ENCODE data around the gene TAX1BP1. TPM values are rescaled to one million over a fixed set of nuclear protein-coding genes. Genes with fewer than 3 reads are reported as not detected.

Gene TAX1BP1
- total and polyA plus RNA-seq, 2 donors (not counting 3 experiments of a cell fraction or from before 2014, with no cell fraction given): 77.7 to 93.2 TPM

DNA sequence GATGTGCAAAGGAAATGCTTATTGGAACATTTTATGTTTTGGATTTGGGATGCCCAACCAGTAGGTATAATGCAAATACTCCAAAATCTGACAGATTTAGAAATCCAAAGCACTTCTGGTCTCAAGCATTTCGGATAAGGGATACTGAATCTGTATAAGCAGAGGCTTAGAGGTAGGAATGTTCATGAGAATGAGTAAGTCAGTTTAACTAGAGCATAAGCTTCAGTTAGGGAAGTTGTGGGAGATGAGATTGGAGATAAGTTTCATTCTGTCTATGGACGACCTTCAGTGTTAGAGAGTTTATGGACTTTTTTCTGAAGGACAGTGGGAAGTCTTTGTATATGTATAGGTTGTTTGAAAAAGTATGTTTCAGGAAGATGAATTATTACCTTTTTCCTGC is 10.4 kb downstream of the TAX1BP1 start:
- BruUV-seq (replicated peaks): no TSS peak
- Histone ChIP-seq H3K27me3 (ENCODE audit: control insufficient read depth in 2 of 2, insufficient read depth in 2 of 2, low read length in 2 of 2) (no peaks in the 10 kb centered on the region), H2AFZ (ENCODE audit: low read depth, low read length) (no peak overlapping the region), H3K27ac (ENCODE audit: insufficient read depth, low read depth, low read length) (no peak overlapping the region), H3K9ac (replicated peaks; ENCODE audit: extremely low read depth, insufficient read depth, low read length) (no peak overlapping the region), H3K9me3 (replicated peaks; ENCODE audit: control insufficient read depth, insufficient read depth, low read length) (no peaks in the 10 kb centered on the region), H3K4me2 (ENCODE audit: insufficient read depth, low read length) (no peak overlapping the region), H3K4me1 (ENCODE audit: control insufficient read depth, extremely low read depth, insufficient read depth, low read length) (peaks cover 6% of the 10 kb centered on the region), H3K4me3 (replicated peaks in 1 of 3; ENCODE audit: insufficient read depth in 1 of 3, low read depth in 1 of 3, low read length in 3 of 3) (no peak overlapping the region), H4K20me1 (replicated peaks; ENCODE audit: control insufficient read depth, extremely low read depth, insufficient read depth, low read length) (peaks cover 3% of the 10 kb centered on the region), H3K36me3 (ENCODE audit: control insufficient read depth in 2 of 2, extremely low read depth in 1 of 2, insufficient read depth in 2 of 2, low read length in 2 of 2) (peaks cover 0 to 9% of the 10 kb centered on the region in 2 experiments), H3K79me2 (ENCODE audit: control insufficient read depth, insufficient read depth, low read length) (peaks cover 23% of the 10 kb centered on the region), H3K9me1 (replicated peaks; ENCODE audit: control insufficient read depth, extremely low read depth, insufficient read depth, low read length) (no peaks in the 10 kb centered on the region)
- TF ChIP-seq EZH2 (IDR thresholded peaks at IDR 0.05; ENCODE audit: borderline replicate concordance, low read depth, low read length, severe bottlenecking) (no peak), POLR2AphosphoS5 (IDR thresholded peaks at IDR 0.05; ENCODE audit: insufficient read depth, low read depth, low read length) (no peak), FOS (IDR thresholded peaks at IDR 0.05; ENCODE audit: borderline replicate concordance, insufficient read depth, low read length) (no peak), GATA2 (IDR thresholded peaks at IDR 0.05; ENCODE audit: insufficient read depth, insufficient read length, low read depth, low read length) (no peak), MYC (IDR thresholded peaks at IDR 0.05; ENCODE audit: low read depth, low read length) (no peak), JUN (IDR thresholded peaks at IDR 0.05; ENCODE audit: borderline replicate concordance, insufficient read depth, insufficient read length, low read depth) (no peak)
- TF ChIP-seq, protein P1, sequence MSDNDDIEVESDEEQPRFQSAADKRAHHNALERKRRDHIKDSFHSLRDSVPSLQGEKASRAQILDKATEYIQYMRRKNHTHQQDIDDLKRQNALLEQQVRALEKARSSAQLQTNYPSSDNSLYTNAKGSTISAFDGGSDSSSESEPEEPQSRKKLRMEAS (IDR thresholded peaks at IDR 0.05; ENCODE audit: insufficient read depth, insufficient read length): no peak
- TF ChIP-seq, protein P2, sequence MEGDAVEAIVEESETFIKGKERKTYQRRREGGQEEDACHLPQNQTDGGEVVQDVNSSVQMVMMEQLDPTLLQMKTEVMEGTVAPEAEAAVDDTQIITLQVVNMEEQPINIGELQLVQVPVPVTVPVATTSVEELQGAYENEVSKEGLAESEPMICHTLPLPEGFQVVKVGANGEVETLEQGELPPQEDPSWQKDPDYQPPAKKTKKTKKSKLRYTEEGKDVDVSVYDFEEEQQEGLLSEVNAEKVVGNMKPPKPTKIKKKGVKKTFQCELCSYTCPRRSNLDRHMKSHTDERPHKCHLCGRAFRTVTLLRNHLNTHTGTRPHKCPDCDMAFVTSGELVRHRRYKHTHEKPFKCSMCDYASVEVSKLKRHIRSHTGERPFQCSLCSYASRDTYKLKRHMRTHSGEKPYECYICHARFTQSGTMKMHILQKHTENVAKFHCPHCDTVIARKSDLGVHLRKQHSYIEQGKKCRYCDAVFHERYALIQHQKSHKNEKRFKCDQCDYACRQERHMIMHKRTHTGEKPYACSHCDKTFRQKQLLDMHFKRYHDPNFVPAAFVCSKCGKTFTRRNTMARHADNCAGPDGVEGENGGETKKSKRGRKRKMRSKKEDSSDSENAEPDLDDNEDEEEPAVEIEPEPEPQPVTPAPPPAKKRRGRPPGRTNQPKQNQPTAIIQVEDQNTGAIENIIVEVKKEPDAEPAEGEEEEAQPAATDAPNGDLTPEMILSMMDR (IDR thresholded peaks at IDR 0.05; ENCODE audit: extremely low read depth in 1 of 2, insufficient read depth in 1 of 2, low read depth in 1 of 2, low read length in 2 of 2): no peak
- intact Hi-C loops (cut with micrococcal nuclease): no loop called here
- DNase-seq (ENCODE audit: low read depth, low spot score) (peak; percentile 11), FAIRE-seq (no peak)
- CTCF ChIA-PET: interaction anchor here (0.8 to 2.6 kb wide), 2 partner anchors 25 to 344 kb away, joined by 3 to 16 read pairs; no protein-coding TSS in a partner anchor
- dilution Hi-C loops (cut with MboI; ENCODE audit: extremely low pct_ligation_motif_present, low sequenced_read_pairs): no loop called here
- POLR2A ChIA-PET: no interaction called here

Data from endothelial cell of umbilical vein (primary cell).